HG02884 (cell line): ENCODE data around the gene KANSL2.
"Not testable (repeated sequence)": the region's sequence is repeated elsewhere in the genome, so short reads cannot be mapped to it uniquely, and the experiment has no call there.

Source experiments
- ATAC-seq: cut with Tn5 transposase; IDR thresholded peaks from one replicate; pipeline ENCODE4 v1.9.1; 2021; ENCODE audit warnings: mild to moderate bottlenecking, moderate library complexity; ENCODE audit not compliant: unreplicated experiment

Gene KANSL2

GRCh38 chr12:48686037-48686595 lies 4.1 kb upstream of the KANSL2 start:
- ATAC-seq, result no peak

GRCh38 chr12:48683534-48683933 lies 1.5 kb upstream of the KANSL2 start:
- no peak for ATAC-seq

GRCh38 chr12:48682927-48683326 lies 889 bp upstream of the KANSL2 start:
- no peak for ATAC-seq

DNA sequence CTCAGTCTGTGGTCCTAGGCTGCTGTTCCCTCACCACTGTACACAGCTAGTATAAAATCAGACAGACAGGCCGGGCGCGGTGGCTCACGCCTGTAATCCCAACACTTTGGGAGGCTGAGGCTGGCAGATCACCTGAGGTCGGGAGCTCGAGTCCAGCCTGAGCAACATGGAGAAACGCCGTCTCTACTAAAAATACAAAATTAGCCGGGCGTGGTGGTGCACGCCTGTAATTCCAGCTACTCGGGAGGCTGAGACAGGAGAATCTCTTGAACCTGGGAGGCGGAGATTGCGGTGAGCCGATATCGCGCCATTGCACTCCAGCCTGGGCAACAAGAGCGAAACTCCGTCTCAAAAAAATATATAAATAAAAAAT lies 481 bp upstream of the KANSL2 start:
- not testable (repeated sequence) for ATAC-seq

- no peak for ATAC-seq
Observed at GRCh38 chr12:48681399-48681709, 684 bp downstream of the KANSL2 start.

GRCh38 chr12:48680861-48681260 lies 1.2 kb downstream of the KANSL2 start:
- ATAC-seq, result no peak

- ATAC-seq, result no peak
Observed at GRCh38 chr12:48678551-48679185, 3.4 kb downstream of the KANSL2 start.

DNA sequence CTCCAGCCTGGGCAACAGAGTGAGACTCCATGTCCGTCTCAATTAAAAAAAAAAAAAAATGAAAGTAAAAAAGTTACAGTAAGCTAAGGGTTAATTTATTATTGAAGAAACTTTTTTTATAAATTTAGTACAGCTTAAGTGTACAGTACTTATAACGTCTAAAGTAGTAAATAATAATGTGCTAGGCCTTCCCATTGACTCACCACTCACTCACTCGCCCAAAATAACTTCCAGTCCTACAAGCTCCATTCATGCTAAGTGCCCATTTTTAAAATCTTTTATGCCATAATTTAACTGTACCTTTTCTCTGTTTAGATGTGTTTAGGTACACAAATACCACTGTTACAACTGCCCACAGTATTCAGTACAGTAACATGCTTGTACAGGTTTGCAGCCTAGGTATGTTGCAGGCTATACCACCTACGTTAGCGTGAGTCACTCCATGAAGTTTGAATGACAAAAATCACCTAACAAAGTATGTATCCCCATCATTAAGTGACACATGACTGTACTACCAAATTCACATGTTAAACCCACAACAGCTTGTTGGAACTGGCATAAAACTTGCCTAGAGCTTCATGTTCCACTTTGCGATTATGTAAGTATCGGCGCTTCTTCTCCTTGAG lies 10.7 kb downstream of the KANSL2 start:
- ATAC-seq, result no peak

DNA sequence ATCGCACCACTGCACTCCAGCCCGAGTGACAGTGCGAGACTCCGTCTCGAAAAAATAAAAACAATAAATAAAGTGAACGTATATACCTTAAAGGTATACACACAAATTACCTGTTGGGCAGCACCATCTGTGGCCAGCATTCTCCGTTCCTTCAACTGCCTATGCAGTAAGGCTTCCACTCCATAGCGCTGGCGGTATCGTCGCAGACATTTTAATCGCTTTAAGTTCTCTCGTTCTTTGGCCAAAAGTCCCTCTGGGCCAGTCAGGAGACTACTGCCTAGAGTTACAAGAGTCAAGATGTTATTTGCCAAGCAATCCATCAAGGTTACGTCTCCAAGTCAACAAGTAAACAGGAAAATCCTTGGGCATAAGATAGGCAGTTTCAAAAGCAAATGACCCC lies 13.0 kb downstream of the KANSL2 start:
- ATAC-seq, result no peak

DNA sequence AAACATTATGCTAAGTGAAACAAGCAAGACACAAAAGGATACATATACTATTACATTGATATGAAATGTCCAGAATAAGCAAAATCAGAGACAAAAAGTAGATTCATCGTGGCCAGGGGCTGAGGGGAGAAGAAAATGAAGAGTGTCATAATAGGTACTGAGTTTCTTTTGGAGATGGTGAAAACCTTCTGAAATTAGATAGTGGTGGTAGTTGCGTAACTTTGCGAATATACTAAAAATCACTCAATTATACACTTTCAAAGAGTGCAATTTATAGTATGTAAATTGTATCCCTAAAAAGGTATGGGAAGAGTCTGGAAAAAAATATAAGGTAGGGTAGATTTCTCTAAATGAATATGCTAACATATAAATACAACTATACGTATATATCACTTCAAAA lies 22.2 kb downstream of the KANSL2 start:
- ATAC-seq, result no peak

- ATAC-seq, result no peak
Observed at GRCh38 chr12:48651681-48652080, 30.4 kb downstream of the KANSL2 start.

DNA sequence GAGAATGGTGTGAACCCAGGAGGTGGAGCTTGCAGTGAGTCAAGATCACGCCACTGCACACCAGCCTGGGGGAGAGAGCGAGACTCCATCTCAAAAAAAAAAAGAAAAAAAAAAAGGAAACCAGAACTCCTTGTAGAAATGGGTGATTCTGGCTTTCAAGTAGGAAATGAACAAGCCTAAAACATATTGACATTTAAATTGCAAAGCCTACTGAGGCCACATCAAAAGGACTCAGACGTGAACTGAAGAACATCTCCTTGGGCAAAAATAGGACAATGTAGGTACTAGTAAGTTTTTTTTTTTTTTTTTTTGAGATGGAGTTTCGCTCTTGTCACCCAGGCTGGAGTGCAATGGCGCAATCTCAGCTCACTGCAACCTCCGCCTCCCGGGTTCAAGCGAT lies 36.7 kb downstream of the KANSL2 start:
- not testable (repeated sequence) for ATAC-seq

- ATAC-seq, result no peak
Observed at GRCh38 chr12:48643011-48643410, 39.0 kb downstream of the KANSL2 start.

- not testable (repeated sequence) for ATAC-seq
Observed at GRCh38 chr12:48641752-48642555, 40.1 kb downstream of the KANSL2 start.

- ATAC-seq, result no peak
Observed at GRCh38 chr12:48640854-48641253, 41.2 kb downstream of the KANSL2 start.

GRCh38 chr12:48640428-48640827 lies 41.6 kb downstream of the KANSL2 start:
- no peak for ATAC-seq

- no peak for ATAC-seq
Observed at GRCh38 chr12:48631071-48631470, 51.0 kb downstream of the KANSL2 start.

- no peak for ATAC-seq
Observed at GRCh38 chr12:48630346-48630745, 51.7 kb downstream of the KANSL2 start.

GRCh38 chr12:48629541-48629940 lies 52.5 kb downstream of the KANSL2 start:
- ATAC-seq, result no peak

DNA sequence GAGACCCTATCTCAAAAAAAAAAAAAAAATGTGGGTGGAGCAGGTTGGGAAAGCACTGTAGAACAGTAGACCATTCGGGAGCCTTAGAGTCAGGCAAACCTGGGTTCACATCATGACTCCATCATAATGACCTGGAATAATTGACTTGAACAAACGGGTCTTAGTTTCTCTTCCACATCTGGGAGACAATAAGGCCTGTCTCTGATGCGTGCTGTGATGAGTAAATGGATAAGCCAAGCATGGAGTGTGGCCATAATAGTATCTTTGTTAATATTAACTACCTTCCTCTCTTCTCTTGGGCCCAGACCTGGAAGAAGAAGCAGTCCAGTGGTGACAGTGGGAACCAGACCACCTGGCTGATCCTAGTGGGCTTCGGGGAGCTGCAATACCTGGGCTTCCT lies 54.5 kb downstream of the KANSL2 start:
- no peak for ATAC-seq

GRCh38 chr12:48622997-48623396 lies 59.0 kb downstream of the KANSL2 start:
- not testable (repeated sequence) for ATAC-seq

- ATAC-seq, result no peak
Observed at GRCh38 chr12:48618541-48618940, 63.5 kb downstream of the KANSL2 start.
